Large intestine (tissue), 3 donors: Measurements from ENCODE around the gene ANKRD33B. TPM values are rescaled to one million over a fixed set of nuclear protein-coding genes. Genes with fewer than 3 reads are reported as not detected.

Experiments
- DNase-seq, 2 donors: peaks; one replicate each; pipeline versions ENCODE4 v3.0.0 to v3.0.0-alpha.2; 2013
- H3K27ac ChIP-seq: one replicate; pipeline ENCODE4 v1.5.1; 2013; ENCODE audit warnings: low read length
- H3K27me3 ChIP-seq: 2 replicates; pipeline ENCODE4 v1.6.1; 2013; ENCODE audit warnings: low read length; ENCODE audit not compliant: control insufficient read depth, insufficient read depth
- H3K36me3 ChIP-seq: 2 replicates; pipeline ENCODE4 v1.6.1; 2013; ENCODE audit warnings: low read length; ENCODE audit not compliant: control insufficient read depth, insufficient read depth
- H3K4me1 ChIP-seq: one replicate; pipeline ENCODE4 v1.6.1; 2013; ENCODE audit warnings: low read length; ENCODE audit not compliant: control insufficient read depth, insufficient read depth
- H3K4me3 ChIP-seq: one replicate; pipeline ENCODE4 v1.5.1; 2013; ENCODE audit warnings: low read length
- H3K9me3 ChIP-seq: one replicate; pipeline ENCODE4 v1.6.1; 2013; ENCODE audit warnings: mild to moderate bottlenecking, low read depth, low read length, moderate library complexity; ENCODE audit not compliant: control insufficient read depth
- WGBS: methylation state at CpG from one replicate; pipeline ENCODE4 v1.1.5; 2013; ENCODE audit warnings: low lambda C conversion rate; ENCODE audit not compliant: insufficient coverage; 5-methylcytosine and 5-hydroxymethylcytosine counted together
- polyA plus RNA-seq: library from polyadenylated mRNA; unstranded; fragments of 120-200 nt; gene quantifications from one replicate; pipeline ENCODE4 v1.2.1, GENCODE V29; 2013

ANKRD33B gene
- polyA plus RNA-seq, 1 donor, result 0.88 TPM

- Histone ChIP-seq H3K27me3 (no peaks in the 10 kb centered on the region), H3K9me3 (no peaks in the 10 kb centered on the region), H3K36me3 (peaks cover 41% of the 10 kb centered on the region), H3K27ac (no peak overlapping the region), H3K4me3 (no peak overlapping the region), H3K4me1 (no peaks in the 10 kb centered on the region)
- no peak for DNase-seq
- no CpG with 5 or more reads among the region's 1 CpG for WGBS
Observed at GRCh38 chr5:10676946-10677345, 113.1 kb downstream of the ANKRD33B start.

DNA sequence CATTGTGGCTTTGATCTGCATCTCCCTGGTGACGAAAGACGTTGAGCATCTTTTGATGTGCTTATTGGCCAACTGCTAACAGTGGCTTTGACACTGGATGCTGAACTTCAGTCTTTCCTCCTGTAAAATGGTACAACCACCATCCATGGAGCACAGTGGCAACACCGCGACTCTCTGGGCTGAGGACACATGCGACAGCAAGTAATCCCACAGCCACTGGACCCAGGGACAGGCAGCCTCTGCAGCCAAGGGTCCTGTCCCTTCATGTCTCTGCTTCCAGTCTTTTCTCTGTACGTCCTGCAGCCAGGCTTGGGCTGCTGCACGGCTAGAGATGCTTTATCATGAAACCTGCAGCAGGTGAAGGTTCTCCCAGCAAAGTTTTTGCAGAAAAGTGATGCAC lies 113.7 kb downstream of the ANKRD33B start:
- Histone ChIP-seq H3K9me3 (no peaks in the 10 kb centered on the region), H3K27ac (no peak overlapping the region), H3K4me1 (no peaks in the 10 kb centered on the region), H3K4me3 (no peak overlapping the region), H3K27me3 (no peaks in the 10 kb centered on the region), H3K36me3 (peaks cover 47% of the 10 kb centered on the region)
- no peak for DNase-seq
- WGBS, result no CpG with 5 or more reads among the region's 7 CpGs

DNA sequence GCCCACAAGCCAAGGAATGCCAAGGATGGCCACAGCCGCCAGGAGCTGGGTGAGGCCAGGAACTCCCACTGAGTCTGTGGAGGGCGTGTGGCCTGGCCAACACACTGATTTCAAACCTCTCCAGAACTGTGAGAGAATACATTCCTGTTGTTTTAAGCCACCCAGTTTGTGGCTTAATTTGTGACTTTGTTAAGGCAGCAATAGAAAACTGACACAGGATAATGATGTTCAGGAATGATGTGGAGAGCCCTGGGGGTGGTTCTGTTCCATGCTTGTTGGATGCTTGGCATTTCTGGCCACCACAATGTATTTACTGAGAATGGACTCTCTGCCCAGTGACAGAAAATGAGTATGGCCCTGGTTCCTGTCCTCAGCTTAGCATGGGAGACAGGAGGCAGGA lies 114.4 kb downstream of the ANKRD33B start:
- H3K36me3 ChIP-seq, result peaks cover 54% of the 10 kb centered on the region

DNA sequence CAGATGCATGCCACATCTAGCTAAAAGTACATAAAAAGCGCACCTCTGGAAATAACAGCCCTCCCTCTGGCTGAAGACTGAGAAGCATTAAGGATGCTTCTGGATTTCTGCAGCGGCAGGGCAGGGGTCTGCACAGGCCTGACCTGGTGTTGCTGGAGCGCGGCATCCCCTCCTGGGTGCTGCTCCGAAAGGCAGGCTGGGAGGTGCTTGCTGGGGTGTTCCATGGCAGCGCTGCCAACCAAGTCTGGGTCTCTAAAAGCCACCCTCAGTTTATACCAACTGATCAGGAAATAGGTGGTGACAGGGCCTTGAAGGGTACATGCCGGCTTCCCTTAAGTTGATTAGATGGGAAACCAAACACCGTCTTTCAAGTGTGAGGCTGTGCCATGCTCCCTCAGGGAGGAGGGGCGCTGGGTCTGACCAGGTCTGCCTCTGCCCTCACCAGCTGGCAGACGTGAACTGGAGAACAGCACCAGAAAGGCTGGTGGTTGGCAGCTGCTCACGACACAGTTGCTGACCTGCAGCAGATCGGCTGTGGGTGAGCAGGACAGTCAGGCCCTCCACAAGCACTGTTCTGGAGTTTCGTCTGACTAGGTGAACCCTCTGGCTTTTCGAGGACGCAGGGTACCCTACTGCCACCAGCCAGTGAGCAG lies 115.6 kb downstream of the ANKRD33B start:
- H3K9me3 ChIP-seq, result no peaks in the 10 kb centered on the region
- no CpG with 5 or more reads among the region's 15 CpGs for whole genome bisulfite sequencing
- H3K4me1 ChIP-seq, result no peaks in the 10 kb centered on the region
- H3K4me3 ChIP-seq, result no peak overlapping the region
- H3K27ac ChIP-seq, result no peak overlapping the region
- no peaks in the 10 kb centered on the region for H3K27me3 ChIP-seq
- peaks cover 61% of the 10 kb centered on the region for H3K36me3 ChIP-seq
- DNase-seq, result no peak

More for the DNA sequence above, 114.4 kb downstream of the ANKRD33B start:
- H3K4me3 ChIP-seq, result no peak overlapping the region
- H3K27me3 ChIP-seq, result no peaks in the 10 kb centered on the region
- H3K27ac ChIP-seq, result no peak overlapping the region
- DNase-seq, result peak in 1 of 2 donors; percentile 19
- no peaks in the 10 kb centered on the region for H3K9me3 ChIP-seq
- WGBS, result no CpG with 5 or more reads among the region's 2 CpGs
- H3K4me1 ChIP-seq, result no peaks in the 10 kb centered on the region

DNA sequence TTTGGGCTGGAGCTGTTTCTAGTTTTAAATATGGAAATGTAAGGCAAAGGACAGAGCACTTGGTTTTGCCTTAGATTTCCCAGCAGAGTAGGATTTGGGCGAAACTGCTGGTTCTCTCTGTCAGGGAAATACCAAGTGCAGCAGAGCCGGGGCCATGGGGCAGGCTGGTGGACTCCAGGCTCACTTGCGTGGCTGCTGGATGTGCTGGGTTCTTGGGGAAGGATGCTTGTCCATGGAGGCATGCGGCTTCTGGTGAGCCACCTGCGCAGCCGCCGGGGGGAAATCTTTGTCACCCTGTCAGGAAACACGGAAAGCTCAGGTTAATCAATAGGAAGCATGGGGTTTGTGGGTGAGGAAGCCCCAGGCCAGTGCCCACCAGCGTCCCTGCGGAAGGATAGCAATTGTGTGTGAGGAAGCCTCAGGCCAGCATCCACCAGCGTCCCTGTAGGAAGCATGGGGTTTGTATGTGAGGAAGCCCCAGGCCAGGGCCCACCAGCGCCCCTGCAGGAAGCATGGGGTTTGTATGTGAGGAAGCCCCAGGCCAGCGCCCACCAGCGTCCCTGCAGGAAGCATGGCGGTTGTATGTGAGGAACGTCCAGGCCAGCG lies 117.1 kb downstream of the ANKRD33B start:
- H3K27me3 ChIP-seq, result no peaks in the 10 kb centered on the region
- peaks cover 66% of the 10 kb centered on the region for H3K36me3 ChIP-seq
- no CpG with 5 or more reads among the region's 17 CpGs for WGBS
- DNase-seq, result no peak
- H3K9me3 ChIP-seq, result no peaks in the 10 kb centered on the region
- H3K4me3 ChIP-seq, result no peak overlapping the region
- H3K4me1 ChIP-seq, result no peaks in the 10 kb centered on the region
- H3K27ac ChIP-seq, result no peak overlapping the region

DNA sequence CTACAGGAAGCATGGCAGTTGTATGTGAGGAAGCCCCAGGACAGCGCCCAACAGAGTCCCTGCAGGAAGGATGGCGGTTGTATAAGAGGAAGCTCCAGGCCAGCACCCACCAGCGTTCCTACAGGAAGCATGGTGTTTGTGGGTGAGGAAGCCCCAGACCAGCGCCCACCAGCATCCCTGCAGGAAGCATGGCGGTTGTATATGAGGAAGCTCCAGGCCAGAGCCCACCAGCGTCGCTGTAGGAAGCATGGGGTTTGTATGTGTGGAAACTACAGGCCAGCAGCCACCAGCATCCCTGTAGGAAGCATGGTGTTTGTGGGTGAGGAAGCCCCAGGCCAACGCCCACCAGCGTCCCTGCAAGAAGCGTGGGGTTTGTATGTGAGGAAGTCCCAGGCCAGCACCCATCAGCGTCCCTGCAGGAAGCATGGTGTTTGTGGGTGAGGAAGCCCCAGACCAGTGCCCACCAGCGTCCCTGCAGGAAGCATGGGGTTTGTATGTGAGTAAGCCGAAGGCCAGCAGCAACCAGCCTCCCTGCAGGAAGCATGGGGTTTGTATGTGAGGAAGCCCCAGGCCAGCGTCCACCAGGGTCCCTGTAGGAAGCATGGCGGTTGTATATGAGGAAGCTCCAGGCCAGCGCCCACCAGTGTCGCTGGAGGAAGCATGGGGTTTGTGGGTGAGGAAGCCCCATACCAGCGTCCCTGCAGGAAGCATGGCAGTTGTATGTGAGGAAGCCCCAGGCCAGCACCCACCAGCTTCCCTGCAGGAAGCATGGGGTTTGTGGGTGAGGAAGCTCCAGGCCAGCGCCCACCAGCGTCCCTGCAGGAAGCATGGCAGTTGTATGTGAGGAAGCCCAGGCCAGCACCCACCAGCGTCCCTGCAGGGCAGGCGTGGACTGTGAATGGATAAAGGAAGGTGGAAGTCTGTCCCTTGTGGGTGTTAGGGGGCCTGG lies 118.1 kb downstream of the ANKRD33B start:
- WGBS, result no CpG with 5 or more reads among the region's 22 CpGs
- no peak overlapping the region for H3K4me3 ChIP-seq
- peaks cover 66% of the 10 kb centered on the region for H3K36me3 ChIP-seq
- H3K27me3 ChIP-seq, result no peaks in the 10 kb centered on the region
- no peaks in the 10 kb centered on the region for H3K9me3 ChIP-seq
- no peaks in the 10 kb centered on the region for H3K4me1 ChIP-seq
- no peak overlapping the region for H3K27ac ChIP-seq
- no peak for DNase-seq

GRCh38 chr5:10682801-10683525 lies 119.1 kb downstream of the ANKRD33B start:
- Histone ChIP-seq H3K27me3 (no peaks in the 10 kb centered on the region), H3K27ac (no peak overlapping the region), H3K4me1 (no peaks in the 10 kb centered on the region), H3K4me3 (no peak overlapping the region), H3K9me3 (no peaks in the 10 kb centered on the region), H3K36me3 (peaks cover 61% of the 10 kb centered on the region)
- WGBS, result no CpG with 5 or more reads among the region's 16 CpGs
- DNase-seq, result no peak

GRCh38 chr5:10684303-10685086 lies 120.6 kb downstream of the ANKRD33B start:
- DNase-seq, result no peak
- no peaks in the 10 kb centered on the region for H3K9me3 ChIP-seq
- no peak overlapping the region for H3K4me3 ChIP-seq
- no peaks in the 10 kb centered on the region for H3K27me3 ChIP-seq
- WGBS, result 100% methylated on average over 1 of the region's 11 CpGs
- H3K27ac ChIP-seq, result no peak overlapping the region
- no peaks in the 10 kb centered on the region for H3K4me1 ChIP-seq
- peaks cover 60% of the 10 kb centered on the region for H3K36me3 ChIP-seq

DNA sequence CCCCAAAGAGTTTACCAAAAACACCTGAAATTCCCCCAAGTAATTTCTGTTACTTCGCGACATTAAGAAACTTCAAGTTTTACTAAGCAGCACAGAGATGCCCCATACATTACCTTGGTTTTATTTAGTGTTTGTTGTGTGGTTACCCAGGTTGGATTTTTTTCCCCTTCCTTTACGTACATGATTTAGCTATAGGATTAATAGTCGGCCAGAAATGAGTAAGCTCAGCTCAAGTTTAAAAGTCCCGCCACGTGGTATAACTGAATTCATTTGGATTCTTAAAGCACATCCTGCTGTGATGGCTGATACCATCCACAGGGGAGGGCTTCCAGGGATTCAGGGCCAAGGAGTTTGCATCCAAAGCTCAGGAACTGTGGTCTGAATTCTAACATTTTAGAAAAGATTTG lies 121.2 kb downstream of the ANKRD33B start:
- H3K36me3 ChIP-seq, result peaks cover 59% of the 10 kb centered on the region

More for the DNA sequence above, 121.2 kb downstream of the ANKRD33B start:
- H3K4me1 ChIP-seq, result no peaks in the 10 kb centered on the region
- no peak overlapping the region for H3K4me3 ChIP-seq
- no peak for DNase-seq
- no peaks in the 10 kb centered on the region for H3K27me3 ChIP-seq
- no CpG with 5 or more reads among the region's 6 CpGs for WGBS
- H3K27ac ChIP-seq, result no peak overlapping the region
- H3K9me3 ChIP-seq, result no peaks in the 10 kb centered on the region
